ENCODE results near the gene LLGL2. TPM values are rescaled to one million over a fixed set of nuclear protein-coding genes. Genes with fewer than 3 reads are reported as not detected.
"Not testable (repeated sequence)": the region's sequence is repeated elsewhere in the genome, so short reads cannot be mapped to it uniquely, and the experiment has no call there.

Gene LLGL2
- total RNA-seq, 2 donors from 2014 or later: 21.4 to 34.1 TPM

DNA sequence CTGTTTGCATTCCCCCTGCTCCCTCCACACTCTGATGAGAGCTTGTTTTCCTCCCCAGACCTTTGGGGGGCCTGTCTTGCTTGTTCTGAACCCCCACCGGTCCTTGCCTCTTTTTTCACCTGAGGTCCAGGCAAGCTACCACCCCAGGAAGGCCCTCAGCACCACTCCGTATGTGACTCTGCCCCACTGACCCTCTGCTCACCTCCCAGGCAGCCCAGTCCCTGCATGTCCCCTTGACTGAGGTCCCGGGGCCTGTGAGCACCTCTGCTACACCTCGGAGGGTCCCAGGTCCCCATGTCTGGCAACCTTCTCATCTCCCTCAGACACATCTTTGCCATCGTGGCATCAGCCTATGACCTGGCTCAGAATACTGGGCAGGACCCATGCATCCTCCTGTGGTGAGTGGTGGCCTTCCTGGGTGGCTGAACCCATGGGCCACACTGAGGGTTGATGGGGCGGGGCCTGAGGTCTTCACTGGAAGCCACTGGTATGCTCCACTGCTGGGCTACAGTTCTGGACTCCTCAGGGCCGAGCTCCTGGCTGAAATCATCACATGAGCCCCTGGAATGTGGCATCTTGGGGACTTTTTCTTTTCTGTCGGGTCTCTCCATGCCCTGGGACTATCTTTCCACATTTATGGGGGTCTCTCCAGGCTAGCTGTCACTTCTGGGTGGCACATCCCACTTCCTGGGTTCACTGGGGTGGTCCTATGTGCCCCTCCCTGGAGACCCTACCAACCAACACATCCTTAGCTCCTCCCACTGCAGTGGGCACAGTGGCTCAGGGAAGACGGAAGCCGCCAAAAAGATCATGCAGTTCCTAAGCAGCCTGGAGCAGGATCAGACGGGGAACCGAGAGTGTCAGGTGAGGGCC is 65.6 kb downstream of the LLGL2 start:
- no peak for DNase-seq (ENCODE audit: low spot score)
- Mint-ChIP-seq H3K9me3 (no peaks in the 10 kb centered on the region), H3K27ac (peak overlapping the region in 1 of 2 donors; percentile 41)

DNA sequence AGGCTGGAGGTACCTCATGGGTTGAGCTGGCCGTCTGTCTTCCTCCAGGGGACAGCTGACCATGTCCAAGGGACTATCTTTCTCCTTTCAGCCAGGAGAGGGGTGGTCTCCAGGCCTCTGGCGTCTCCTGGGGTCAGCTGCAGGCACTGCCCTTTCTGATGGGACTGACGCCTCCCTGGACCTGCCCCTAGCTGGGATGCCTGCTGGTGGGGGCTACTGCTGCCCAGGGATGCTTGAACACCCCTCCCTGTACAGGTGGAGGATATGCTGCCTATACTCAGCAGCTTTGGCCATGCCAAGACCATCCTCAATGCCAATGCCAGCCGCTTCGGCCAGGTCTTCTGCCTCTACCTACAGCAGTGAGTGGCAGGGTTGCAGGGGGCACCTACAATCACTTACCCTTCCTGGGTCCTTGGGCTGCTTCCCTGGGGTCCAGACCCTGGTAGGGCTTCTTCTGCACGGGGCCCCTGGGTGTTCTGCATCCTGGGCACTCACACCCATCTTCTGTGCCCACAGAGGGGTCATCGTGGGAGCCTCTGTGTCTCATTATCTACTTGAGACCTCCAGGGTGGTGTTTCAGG is 66.3 kb downstream of the LLGL2 start:
- H3K4me3 Mint-ChIP-seq: no peak overlapping the region
- no peaks in the 10 kb centered on the region for H3K36me3 Mint-ChIP-seq
- no peak overlapping the region for H3K27ac Mint-ChIP-seq
- H3K9me3 Mint-ChIP-seq: no peaks in the 10 kb centered on the region
- no peak for DNase-seq (ENCODE audit: low spot score)
- H3K27me3 Mint-ChIP-seq: no peaks in the 10 kb centered on the region
- no peak for ATAC-seq
- peaks cover 6% of the 10 kb centered on the region in 2 donors for H3K4me1 Mint-ChIP-seq (ENCODE audit: low read depth in 2 of 2)

More for the DNA sequence above, 65.6 kb downstream of the LLGL2 start:
- H3K36me3 Mint-ChIP-seq: no peaks in the 10 kb centered on the region
- H3K4me3 Mint-ChIP-seq: peak overlapping the region; percentile 33
- ATAC-seq: no peak
- H3K4me1 Mint-ChIP-seq (ENCODE audit: low read depth in 2 of 2): peaks cover 6 to 7% of the 10 kb centered on the region in 2 donors
- no peaks in the 10 kb centered on the region for H3K27me3 Mint-ChIP-seq

DNA sequence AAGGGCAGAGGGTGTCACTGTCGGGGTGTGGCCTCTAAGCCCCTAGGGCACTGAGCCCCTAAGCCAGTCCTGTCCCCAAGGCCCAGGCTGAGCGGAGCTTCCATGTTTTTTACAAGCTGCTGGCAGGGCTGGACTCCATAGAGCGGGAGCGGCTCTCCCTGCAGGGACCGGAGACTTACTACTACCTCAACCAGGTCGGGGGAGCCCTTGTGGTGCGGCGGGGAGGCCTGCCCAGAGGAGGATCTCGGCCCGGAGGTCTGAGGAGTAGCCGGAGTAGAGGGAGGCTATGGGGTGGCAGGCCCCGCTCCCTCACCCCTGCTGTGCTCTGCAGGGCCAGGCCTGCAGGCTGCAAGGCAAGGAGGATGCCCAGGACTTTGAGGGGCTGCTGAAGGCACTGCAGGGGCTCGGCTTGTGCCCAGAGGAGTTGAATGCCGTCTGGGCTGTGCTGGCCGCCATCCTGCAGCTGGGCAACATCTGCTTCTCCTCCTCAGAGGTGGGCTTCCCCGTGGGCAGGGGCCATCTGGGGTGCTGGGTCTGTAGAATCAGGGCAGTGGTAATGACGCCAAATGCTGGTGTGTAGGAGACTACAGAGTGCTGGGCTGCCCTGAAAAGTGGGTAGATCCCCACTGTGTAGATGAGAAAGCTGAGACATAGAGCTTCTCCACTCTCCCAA is 67.0 kb downstream of the LLGL2 start:
- DNase-seq (ENCODE audit: low spot score) (no peak), ATAC-seq (no peak)
- Mint-ChIP-seq H3K27ac (no peak overlapping the region), H3K4me1 (ENCODE audit: low read depth in 2 of 2) (peaks cover 6% of the 10 kb centered on the region in 2 donors), H3K4me3 (no peak overlapping the region), H3K36me3 (no peaks in the 10 kb centered on the region), H3K9me3 (no peaks in the 10 kb centered on the region), H3K27me3 (no peaks in the 10 kb centered on the region)

DNA sequence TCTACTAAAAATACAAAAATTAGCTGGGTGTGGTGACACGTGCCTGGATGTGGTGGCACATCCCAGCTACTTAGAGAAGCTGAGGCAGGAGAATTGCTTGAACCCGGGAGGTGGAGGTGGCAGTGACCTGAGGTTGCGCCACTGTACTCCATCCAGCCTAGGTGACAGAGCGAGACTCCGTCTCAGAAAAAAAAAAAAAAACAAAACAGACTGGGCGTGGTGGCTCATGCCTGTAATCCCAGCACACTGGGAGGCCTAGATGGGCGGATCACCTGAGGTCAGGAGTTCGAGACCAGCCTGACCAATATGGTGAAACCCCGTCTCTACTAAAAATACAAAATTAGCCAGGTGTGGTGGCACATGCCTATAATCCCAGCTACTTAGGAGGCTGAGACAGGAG is 67.9 kb downstream of the LLGL2 start:
- not testable (repeated sequence) for DNase-seq (ENCODE audit: low spot score); ATAC-seq; H3K27ac Mint-ChIP-seq; H3K27me3 Mint-ChIP-seq; H3K9me3 Mint-ChIP-seq; H3K4me3 Mint-ChIP-seq; H3K4me1 Mint-ChIP-seq (ENCODE audit: low read depth in 2 of 2); H3K36me3 Mint-ChIP-seq

DNA sequence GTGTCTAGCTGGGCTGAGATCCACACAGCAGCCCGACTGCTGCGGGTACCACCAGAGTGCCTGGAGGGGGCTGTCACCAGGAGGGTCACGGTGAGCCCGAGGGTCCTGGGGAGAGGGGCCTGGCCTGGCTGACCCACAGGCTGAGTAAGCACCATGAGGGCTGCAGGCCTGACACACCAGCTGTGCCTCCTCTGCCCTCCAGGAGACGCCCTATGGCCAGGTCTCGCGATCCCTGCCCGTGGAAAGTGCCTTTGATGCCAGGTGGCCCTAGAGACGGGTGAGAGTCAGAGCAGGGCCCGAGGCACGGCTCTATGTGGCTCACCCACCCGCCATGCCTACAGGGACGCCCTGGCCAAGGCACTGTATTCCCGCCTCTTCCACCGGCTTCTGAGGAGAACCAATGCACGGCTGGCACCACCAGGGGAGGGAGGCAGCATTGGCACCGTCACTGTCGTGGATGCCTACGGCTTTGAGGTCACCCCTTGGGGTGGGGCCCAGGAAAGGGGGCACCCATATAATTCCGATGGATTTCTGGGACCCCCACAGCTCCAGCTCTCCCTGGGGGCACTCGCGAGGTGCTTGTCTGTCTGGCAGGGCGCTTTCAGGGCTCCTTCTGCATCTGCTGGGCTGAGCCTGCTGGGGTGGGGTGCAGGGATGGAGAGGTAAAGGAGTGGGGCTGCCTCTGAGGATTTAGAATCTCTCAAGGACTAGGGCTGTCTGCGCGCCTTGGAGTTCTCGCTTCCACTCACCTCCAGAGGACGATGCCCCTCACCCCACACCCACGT is 69.2 kb downstream of the LLGL2 start:
- no peak for DNase-seq (ENCODE audit: low spot score)
- Mint-ChIP-seq H3K36me3 (no peaks in the 10 kb centered on the region), H3K27me3 (no peaks in the 10 kb centered on the region), H3K9me3 (no peaks in the 10 kb centered on the region), H3K27ac (no peak overlapping the region), H3K4me3 (no peak overlapping the region), H3K4me1 (ENCODE audit: low read depth in 2 of 2) (peaks cover 6% of the 10 kb centered on the region in 2 donors)
- ATAC-seq: peak in 1 of 2 donors; percentile 7

DNA sequence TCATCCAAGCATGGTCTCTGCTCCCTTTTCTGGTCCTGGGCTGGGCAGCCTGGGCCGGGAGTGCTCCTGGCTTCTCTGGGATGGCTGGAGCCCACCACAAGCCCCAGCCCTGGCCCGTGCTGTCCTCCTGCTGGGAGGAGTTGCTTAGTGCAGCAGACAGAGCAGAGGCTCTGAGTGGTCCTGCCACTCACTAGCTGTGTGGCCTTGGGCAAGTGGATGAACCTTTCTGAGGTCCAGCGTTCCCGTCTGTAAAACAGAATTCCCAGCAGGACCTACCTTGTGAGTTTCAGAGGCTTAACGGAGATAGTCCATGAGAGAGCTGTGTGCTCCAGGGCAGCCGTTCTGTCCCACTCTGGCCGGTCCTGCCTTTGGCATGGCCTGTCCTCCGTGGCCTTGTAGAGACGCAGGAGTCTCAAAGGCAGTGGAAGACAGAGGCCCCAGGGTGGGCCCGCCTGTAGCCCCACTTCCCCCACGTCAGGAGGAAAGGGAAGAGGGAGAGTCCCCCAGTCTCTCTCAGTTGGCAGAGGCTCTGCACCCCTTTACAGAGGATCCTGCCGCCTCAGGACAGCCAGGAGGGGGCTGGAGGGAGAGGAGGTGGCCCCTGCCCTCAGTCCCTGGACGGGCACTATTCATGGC is 69.9 kb downstream of the LLGL2 start:
- DNase-seq (ENCODE audit: low spot score): no peak

DNA sequence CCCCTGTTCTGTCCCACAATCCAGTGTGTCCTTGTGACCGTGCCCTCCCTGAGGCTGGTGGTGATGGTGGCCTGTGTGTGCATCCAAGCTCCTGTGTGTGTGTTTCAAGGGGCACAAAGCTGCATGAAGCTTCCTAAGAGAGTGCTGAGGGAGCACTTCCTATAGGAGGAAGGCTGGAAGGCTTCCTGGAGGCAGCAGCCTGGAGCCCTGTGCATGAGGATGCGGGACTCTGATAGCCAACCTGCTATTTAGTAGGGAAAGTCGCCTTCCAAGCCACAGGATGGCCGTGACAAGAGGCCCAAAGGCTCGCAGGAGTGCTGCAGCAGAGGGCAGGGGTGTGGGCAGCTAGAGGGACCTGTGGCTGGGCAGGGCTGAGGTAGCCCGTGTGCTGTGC is 70.4 kb downstream of the LLGL2 start:
- Mint-ChIP-seq H3K27ac (no peak overlapping the region), H3K4me3 (no peak overlapping the region), H3K36me3 (no peaks in the 10 kb centered on the region), H3K27me3 (no peaks in the 10 kb centered on the region), H3K9me3 (no peaks in the 10 kb centered on the region), H3K4me1 (ENCODE audit: low read depth in 2 of 2) (peaks cover 4 to 6% of the 10 kb centered on the region in 2 donors)
- no peak for DNase-seq (ENCODE audit: low spot score)
- ATAC-seq: no peak

More for the DNA sequence above, 69.9 kb downstream of the LLGL2 start:
- no peaks in the 10 kb centered on the region for H3K27me3 Mint-ChIP-seq
- no peaks in the 10 kb centered on the region for H3K9me3 Mint-ChIP-seq
- H3K27ac Mint-ChIP-seq: no peak overlapping the region
- peaks cover 6% of the 10 kb centered on the region in 2 donors for H3K4me1 Mint-ChIP-seq (ENCODE audit: low read depth in 2 of 2)
- ATAC-seq: no peak
- H3K36me3 Mint-ChIP-seq: no peaks in the 10 kb centered on the region
- H3K4me3 Mint-ChIP-seq: no peak overlapping the region

DNA sequence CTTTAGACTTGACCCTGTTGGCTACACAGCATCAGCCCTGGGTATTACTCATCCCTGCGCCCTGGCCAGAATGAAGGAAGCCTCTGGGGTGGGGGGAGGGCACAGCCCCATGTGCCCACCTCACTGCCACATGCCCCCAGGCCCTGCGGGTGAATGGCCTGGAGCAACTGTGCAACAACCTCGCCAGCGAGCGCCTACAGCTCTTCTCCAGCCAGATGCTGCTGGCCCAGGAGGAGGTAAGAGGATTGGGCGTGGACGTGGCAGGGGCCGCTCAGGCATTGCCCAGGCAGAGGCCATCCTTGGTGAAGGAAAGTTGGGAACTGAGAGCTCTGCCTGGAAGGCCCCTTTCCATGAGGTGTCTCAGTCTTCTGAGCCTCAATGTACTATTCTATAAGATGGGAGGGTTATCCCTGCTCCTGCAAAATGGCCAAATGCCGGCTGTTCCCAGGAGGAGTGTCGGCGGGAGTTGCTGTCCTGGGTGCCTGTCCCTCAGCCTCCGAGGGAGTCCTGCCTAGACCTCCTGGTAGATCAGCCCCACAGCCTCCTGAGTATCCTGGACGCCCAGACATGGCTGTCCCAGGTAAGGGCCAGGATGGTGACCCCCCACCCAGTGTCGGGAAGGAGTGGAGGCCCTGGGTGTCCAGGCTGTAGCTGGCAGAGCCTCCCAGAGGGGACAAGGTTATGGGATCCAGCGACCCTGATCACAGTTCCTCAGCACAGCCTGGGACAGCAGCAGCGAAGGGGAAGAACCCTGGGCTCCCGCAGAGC is 71.0 kb downstream of the LLGL2 start:
- Mint-ChIP-seq H3K4me1 (ENCODE audit: low read depth in 2 of 2) (peaks cover 0 to 3% of the 10 kb centered on the region in 2 donors), H3K36me3 (no peaks in the 10 kb centered on the region), H3K9me3 (no peaks in the 10 kb centered on the region), H3K4me3 (no peak overlapping the region), H3K27me3 (no peaks in the 10 kb centered on the region), H3K27ac (no peak overlapping the region)
- DNase-seq (ENCODE audit: low spot score) (no peak), ATAC-seq (no peak)

DNA sequence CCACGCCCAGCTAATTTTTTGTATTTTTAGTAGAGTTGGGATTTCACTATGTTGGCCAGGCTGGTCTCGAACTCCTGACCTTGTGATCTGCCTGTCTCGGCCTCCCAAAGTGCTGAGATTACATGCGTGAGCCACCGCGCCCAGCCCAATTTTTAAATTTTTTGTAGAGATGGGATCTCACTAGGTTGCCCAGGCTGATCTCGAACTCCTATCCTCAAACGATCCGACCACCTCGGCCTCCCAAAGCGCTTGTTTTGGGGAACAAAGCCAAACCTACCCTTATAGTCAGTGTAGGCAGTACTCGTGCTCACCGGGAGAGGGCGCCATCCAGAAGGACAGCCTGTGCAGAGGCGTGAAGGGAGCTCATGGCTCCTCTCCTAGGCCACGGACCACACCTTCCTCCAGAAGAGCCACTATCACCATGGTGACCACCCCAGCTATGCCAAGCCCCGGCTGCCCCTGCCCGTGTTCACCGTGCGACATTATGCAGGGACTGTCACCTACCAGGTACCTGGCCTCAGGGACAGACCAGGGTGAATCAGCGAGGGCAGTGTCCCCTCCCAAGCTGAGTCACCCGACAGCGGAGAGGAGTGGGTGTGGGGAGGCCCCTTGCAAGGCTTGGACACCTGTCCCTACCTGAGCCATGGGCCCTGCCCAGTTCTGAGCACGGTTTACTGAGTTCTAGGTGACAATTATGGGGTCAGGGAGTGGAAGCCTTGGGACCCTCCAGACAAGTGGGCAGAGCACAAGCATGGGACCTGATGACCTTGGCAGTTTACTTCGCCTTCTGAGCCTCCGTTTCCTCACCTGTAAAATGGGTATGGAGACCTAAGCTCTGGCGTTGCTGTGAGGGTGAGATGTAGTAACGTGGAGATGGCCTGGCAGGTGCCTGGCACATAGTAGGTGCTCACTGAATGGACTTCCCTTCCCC is 75.8 kb downstream of the LLGL2 start:
- ATAC-seq (peak; percentile 69 to 70), DNase-seq (ENCODE audit: low spot score) (peak; percentile 73)
- Mint-ChIP-seq H3K9me3 (no peaks in the 10 kb centered on the region), H3K4me1 (ENCODE audit: low read depth in 2 of 2) (peaks cover 0 to 3% of the 10 kb centered on the region in 2 donors), H3K27ac (no peak overlapping the region), H3K36me3 (no peaks in the 10 kb centered on the region), H3K4me3 (no peak overlapping the region), H3K27me3 (no peaks in the 10 kb centered on the region)

DNA sequence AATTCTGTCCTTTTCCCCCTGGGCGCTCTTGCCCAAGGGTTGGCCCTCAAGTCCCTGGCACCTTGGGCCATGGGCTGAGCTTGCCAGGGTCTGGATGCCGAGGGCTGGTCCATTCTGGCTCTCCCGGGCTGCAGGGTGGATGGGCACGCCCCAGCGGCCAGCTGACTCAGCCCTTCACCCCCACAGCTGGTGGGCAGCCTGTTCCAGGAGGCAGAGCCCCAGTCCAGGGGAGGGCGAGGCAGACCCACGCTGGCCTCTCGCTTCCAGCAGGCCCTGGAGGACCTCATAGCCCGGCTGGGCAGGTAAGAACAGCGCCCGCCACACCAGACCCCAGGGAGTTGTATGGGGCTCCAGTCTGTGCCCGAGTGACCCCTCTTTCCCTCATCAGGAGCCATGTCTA is 77.1 kb downstream of the LLGL2 start:
- H3K27me3 Mint-ChIP-seq: no peaks in the 10 kb centered on the region
- H3K27ac Mint-ChIP-seq: no peak overlapping the region
- no peak for ATAC-seq

DNA sequence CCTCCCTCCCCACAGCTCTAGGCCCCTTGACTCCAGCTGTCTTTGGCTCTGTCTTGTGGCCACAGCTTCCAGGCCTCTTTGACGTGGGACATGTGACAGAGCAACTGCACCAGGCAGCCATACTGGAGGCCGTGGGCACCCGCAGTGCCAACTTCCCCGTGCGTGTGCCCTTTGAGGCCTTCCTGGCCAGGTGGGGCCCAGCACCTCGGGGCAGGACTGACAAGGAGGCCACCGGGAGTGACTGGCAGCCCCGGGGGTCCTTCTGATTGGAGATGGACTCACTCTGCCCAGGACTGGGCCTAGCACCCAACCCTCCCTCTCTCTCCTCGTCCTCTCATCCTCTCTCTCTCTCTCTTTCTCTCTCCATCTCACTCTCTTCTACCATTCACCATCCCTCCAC is 77.6 kb downstream of the LLGL2 start:
- Mint-ChIP-seq H3K4me3 (no peak overlapping the region), H3K27me3 (no peaks in the 10 kb centered on the region), H3K9me3 (no peaks in the 10 kb centered on the region), H3K4me1 (ENCODE audit: low read depth in 2 of 2) (peaks cover 3 to 6% of the 10 kb centered on the region in 2 donors), H3K27ac (no peak overlapping the region), H3K36me3 (no peaks in the 10 kb centered on the region)
- no peak for DNase-seq (ENCODE audit: low spot score)
- peak in 1 of 2 donors; percentile 29 for ATAC-seq

More for the DNA sequence above, 77.1 kb downstream of the LLGL2 start:
- H3K9me3 Mint-ChIP-seq: no peaks in the 10 kb centered on the region
- no peak for DNase-seq (ENCODE audit: low spot score)
- H3K4me1 Mint-ChIP-seq (ENCODE audit: low read depth in 2 of 2): peaks cover 3 to 6% of the 10 kb centered on the region in 2 donors
- no peaks in the 10 kb centered on the region for H3K36me3 Mint-ChIP-seq
- H3K4me3 Mint-ChIP-seq: no peak overlapping the region

All from natural killer cell treated with Interleukin-12 subunit alpha and Interleukin-12 subunit beta and Interleukin-15 and Interleukin-18, amount 100 ng/mL, for 72 hours (primary cell).